ENCODE data around the gene NME4.
"Not testable (repeated sequence)": the region's sequence is repeated elsewhere in the genome, so short reads cannot be mapped to it uniquely, and the experiment has no call there.

Gene NME4

GRCh38 chr16:396199-396598 is 800 bp upstream of the NME4 start:
- no peak for FAIRE-seq
- DNase-seq (ENCODE audit: low spot score) = no peak

- FAIRE-seq = no peak
- DNase-seq (ENCODE audit: low spot score) = no peak
Measured at GRCh38 chr16:396605-397004, 394 bp upstream of the NME4 start.

- FAIRE-seq (no peak), DNase-seq (ENCODE audit: low spot score) (no peak)
Measured at GRCh38 chr16:397736-398332, 835 bp downstream of the NME4 start.

GRCh38 chr16:398561-399339 is 1.8 kb downstream of the NME4 start:
- DNase-seq (ENCODE audit: low spot score) (no peak), FAIRE-seq (no peak)

GRCh38 chr16:399340-400019 is 2.5 kb downstream of the NME4 start:
- FAIRE-seq (no peak), DNase-seq (ENCODE audit: low spot score) (no peak)

GRCh38 chr16:400061-400591 is 3.1 kb downstream of the NME4 start:
- no peak for DNase-seq (ENCODE audit: low spot score)
- FAIRE-seq = no peak

GRCh38 chr16:401468-402348 is 4.7 kb downstream of the NME4 start, which contains the start of gene DECR2:
Gene DECR2, plus strand, starts transcription at chr16:401885. Its CDS starts 79 bp downstream, at chr16:401964.
- FAIRE-seq = no peak

GRCh38 chr16:404971-405486 is 8.0 kb downstream of the NME4 start:
- FAIRE-seq (no peak), DNase-seq (ENCODE audit: low spot score) (no peak)

More at GRCh38 chr16:401468-402348, 4.7 kb downstream of the NME4 start, which contains the start of gene DECR2:
- peak; percentile 63 for DNase-seq (ENCODE audit: low spot score)

GRCh38 chr16:405548-406506 is 8.8 kb downstream of the NME4 start:
- FAIRE-seq = no peak
- DNase-seq (ENCODE audit: low spot score) = no peak

GRCh38 chr16:407253-407652 is 10.3 kb downstream of the NME4 start:
- DNase-seq (ENCODE audit: low spot score) = no peak
- no peak for FAIRE-seq

GRCh38 chr16:410516-411178 is 13.6 kb downstream of the NME4 start:
- no peak for FAIRE-seq

GRCh38 chr16:411576-412265 is 14.7 kb downstream of the NME4 start:
- DNase-seq (ENCODE audit: low spot score) = no peak
- no peak for FAIRE-seq

More at GRCh38 chr16:410516-411178, 13.6 kb downstream of the NME4 start:
- DNase-seq (ENCODE audit: low spot score) = no peak

GRCh38 chr16:414395-415169 is 17.6 kb downstream of the NME4 start:
- DNase-seq (ENCODE audit: low spot score) (no peak), FAIRE-seq (no peak)

GRCh38 chr16:415170-415498 is 18.1 kb downstream of the NME4 start:
- DNase-seq (ENCODE audit: low spot score); FAIRE-seq: not testable (repeated sequence)

GRCh38 chr16:422179-422578 is 25.2 kb downstream of the NME4 start:
- DNase-seq (ENCODE audit: low spot score); FAIRE-seq: not testable (repeated sequence)

- peak; percentile 91 for DNase-seq (ENCODE audit: low spot score)
- FAIRE-seq = peak; percentile 89
Measured at GRCh38 chr16:424033-424622, 27.1 kb downstream of the NME4 start.

- FAIRE-seq (no peak), DNase-seq (ENCODE audit: low spot score) (no peak)
Measured at GRCh38 chr16:424623-425081, 27.7 kb downstream of the NME4 start.

Data from RCC 7860 (cell line).